Neural cell (in vitro differentiated cells): ENCODE data around the gene CIART. TPM values are rescaled to one million over a fixed set of nuclear protein-coding genes. Genes with fewer than 3 reads are reported as not detected.
"Not testable (repeated sequence)": the region's sequence is repeated elsewhere in the genome, so short reads cannot be mapped to it uniquely, and the experiment has no call there.

Experiments used
- H2AFZ ChIP-seq: fragments of 200-600, 300-800 bp; sonication (generic), shearing (Covaris generic); 2 replicates; pipeline ENCODE4 v1.6.0; 2014; ENCODE audit warnings: low read depth, mild to moderate bottlenecking, antibody characterized with exemption, low read length, moderate library complexity
- H3F3A ChIP-seq: fragments of 200-600 bp; shearing (Covaris generic); 2 replicates; pipeline ENCODE4 v1.6.1; 2016; ENCODE audit warnings: mild to moderate bottlenecking, moderate library complexity, mixed read lengths, antibody characterized with exemption, low read length; ENCODE audit not compliant: insufficient read depth, poor library complexity, severe bottlenecking
- H3K27ac ChIP-seq: fragments of 200-600, 300-800 bp; sonication (generic), shearing (Covaris generic); 2 replicates; pipeline ENCODE4 v1.5.1; 2014; ENCODE audit warnings: mild to moderate bottlenecking, low read length, moderate library complexity
- H3K27me3 ChIP-seq: fragments of 300-800, 200-600 bp; sonication (generic), shearing (Covaris generic); 2 replicates; pipeline ENCODE4 v1.6.0; 2014; ENCODE audit warnings: mild to moderate bottlenecking, low read depth, low read length, moderate library complexity; ENCODE audit not compliant: insufficient read depth
- H3K36me3 ChIP-seq: fragments of 300-800, 200-600 bp; sonication (generic), shearing (Covaris generic); 2 replicates; pipeline ENCODE4 v1.5.1; 2014; ENCODE audit warnings: mild to moderate bottlenecking, antibody characterized with exemption, low read length, moderate library complexity; ENCODE audit not compliant: insufficient read depth
- H3K4me2 ChIP-seq: fragments of 300-800, 200-600 bp; sonication (generic), shearing (Covaris generic); 2 replicates; pipeline ENCODE4 v1.6.0; 2014; ENCODE audit warnings: mild to moderate bottlenecking, low read length
- H3K4me3 ChIP-seq: fragments of 300-800, 200-600 bp; sonication (generic), shearing (Covaris generic); 2 replicates; pipeline ENCODE4 v1.5.1; 2014; ENCODE audit warnings: mild to moderate bottlenecking, low read length, moderate library complexity
- H3K79me2 ChIP-seq: fragments of 200-600 bp; shearing (Covaris generic); replicated peaks from 2 replicates; pipeline ENCODE4 v1.6.0; 2014; ENCODE audit warnings: mild to moderate bottlenecking, low read length, moderate library complexity; ENCODE audit not compliant: insufficient read depth
- H3K9ac ChIP-seq: fragments of 300-800, 200-600 bp; sonication (generic), shearing (Covaris generic); 2 replicates; pipeline ENCODE4 v1.6.1; 2016; ENCODE audit warnings: mild to moderate bottlenecking, low read length, mixed read lengths
- H3K9me2 ChIP-seq: fragments of 200-600 bp; shearing (Covaris generic); 2 replicates; pipeline ENCODE4 v1.6.1; 2016; ENCODE audit warnings: mild to moderate bottlenecking, low read length, mixed read lengths; ENCODE audit not compliant: insufficient read depth
- H3K9me3 ChIP-seq: fragments of 200-600, 300-800 bp; sonication (generic), shearing (Covaris generic); 2 replicates; pipeline ENCODE4 v1.6.1; 2016; ENCODE audit warnings: mild to moderate bottlenecking, mixed run types, low read length, moderate library complexity, mixed read lengths
- H4K20me1 ChIP-seq: fragments of 200-600 bp; shearing (Covaris generic); 2 replicates; pipeline ENCODE4 v1.6.1; 2016; ENCODE audit warnings: mild to moderate bottlenecking, mixed run types; ENCODE audit not compliant: insufficient read depth
- EP300 ChIP-seq: fragments of 450-650 bp; conservative IDR thresholded peaks from 2 replicates; pipeline ENCODE4 v1.6.1; 2014; ENCODE audit warnings: antibody characterized with exemption, mild to moderate bottlenecking, moderate library complexity; ENCODE audit not compliant: poor library complexity, severe bottlenecking
- EZH2 ChIP-seq: fragments of 200-600, 300-800 bp; shearing (Covaris generic), sonication (generic); IDR thresholded peaks from 2 replicates; pipeline ENCODE4 v1.6.1; 2014; ENCODE audit warnings: antibody characterized with exemption, low read length, borderline replicate concordance, mild to moderate bottlenecking; ENCODE audit not compliant: insufficient read depth, poor library complexity, severe bottlenecking
- MXI1 ChIP-seq: fragments of 450-650 bp; conservative IDR thresholded peaks from 2 replicates; pipeline ENCODE4 v1.6.1; 2014; ENCODE audit warnings: antibody characterized with exemption, mild to moderate bottlenecking; ENCODE audit not compliant: poor library complexity, severe bottlenecking
- POLR2AphosphoS5 ChIP-seq: IDR thresholded peaks from 2 replicates; pipeline ENCODE4 v1.6.1; 2012
- RAD21 ChIP-seq: fragments of 450-650 bp; conservative IDR thresholded peaks from 2 replicates; pipeline ENCODE4 v1.6.1; 2014; ENCODE audit warnings: antibody characterized with exemption, mild to moderate bottlenecking, moderate library complexity
- SMC3 ChIP-seq: fragments of 450-650 bp; conservative IDR thresholded peaks from 2 replicates; pipeline ENCODE4 v1.6.1; 2014; ENCODE audit warnings: antibody characterized with exemption, mild to moderate bottlenecking, moderate library complexity; ENCODE audit not compliant: poor library complexity
- TAF1 ChIP-seq: IDR thresholded peaks from 2 replicates; pipeline ENCODE4 v1.6.1; 2012; ENCODE audit warnings: low read depth
- polyA plus RNA-seq: library from polyadenylated mRNA; depleted of rRNA; stranded (reverse); fragments of >200 nt; gene quantifications from 2 replicates; pipeline ENCODE4 v1.2.3, GENCODE V29; 2014
- TF ChIP-seq, protein P1 (sequence below): IDR thresholded peaks from 2 replicates; pipeline ENCODE4 v1.6.1; 2012; ENCODE audit warnings: borderline replicate concordance
- TF ChIP-seq, protein P2 (sequence below): fragments of 450-650 bp; IDR thresholded peaks from 2 replicates; pipeline ENCODE4 v1.5.1; 2014; ENCODE audit warnings: antibody characterized with exemption, mild to moderate bottlenecking, moderate library complexity; ENCODE audit not compliant: poor library complexity, severe bottlenecking

Gene CIART
- polyA plus RNA-seq, 1 donor from 2014 or later: 7.3 TPM

DNA sequence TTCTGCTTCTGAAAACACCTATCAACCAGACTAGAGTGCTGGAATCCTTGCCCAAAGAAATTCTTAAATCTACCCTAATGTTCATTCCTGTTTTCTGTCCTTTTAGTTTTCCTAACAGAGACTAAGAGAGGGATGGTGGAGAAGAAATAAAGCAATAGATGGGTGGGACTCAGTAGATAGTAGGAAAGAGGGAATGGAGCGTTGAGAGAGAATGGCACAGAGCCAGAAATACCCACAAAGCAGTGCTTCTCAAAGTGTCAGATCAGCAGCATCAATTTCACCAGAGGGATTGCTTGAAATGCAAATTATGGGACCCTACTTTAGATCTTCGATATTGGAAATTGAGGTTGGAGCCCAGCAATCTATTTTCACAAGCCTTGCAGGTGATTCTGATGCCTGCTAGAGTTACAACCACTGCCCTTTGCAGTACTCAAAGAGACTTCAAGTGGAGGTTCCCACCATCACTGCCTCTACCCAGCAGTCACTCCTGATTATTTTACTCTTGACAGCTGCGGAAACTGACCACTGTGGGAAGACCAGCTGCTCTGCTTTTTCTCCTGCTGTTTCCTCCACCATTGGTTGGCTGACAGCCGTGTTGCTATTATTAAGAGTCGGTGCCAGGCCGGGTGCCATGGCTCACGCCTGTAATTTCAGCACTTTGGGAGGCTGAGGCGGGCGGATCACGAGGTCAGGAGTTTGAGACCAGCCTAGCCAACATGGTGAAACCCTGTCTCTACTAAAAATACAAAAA is 27.6 kb downstream of the CIART start:
- no peak overlapping the region for H2AFZ ChIP-seq
- H3K4me3 ChIP-seq: no peak overlapping the region
- no peak for TF ChIP-seq SMC3
- TF ChIP-seq RAD21: no peak
- TF ChIP-seq POLR2AphosphoS5: no peak
- TF ChIP-seq TAF1: no peak
- TF ChIP-seq EZH2: no peak
- TF ChIP-seq, protein P1, sequence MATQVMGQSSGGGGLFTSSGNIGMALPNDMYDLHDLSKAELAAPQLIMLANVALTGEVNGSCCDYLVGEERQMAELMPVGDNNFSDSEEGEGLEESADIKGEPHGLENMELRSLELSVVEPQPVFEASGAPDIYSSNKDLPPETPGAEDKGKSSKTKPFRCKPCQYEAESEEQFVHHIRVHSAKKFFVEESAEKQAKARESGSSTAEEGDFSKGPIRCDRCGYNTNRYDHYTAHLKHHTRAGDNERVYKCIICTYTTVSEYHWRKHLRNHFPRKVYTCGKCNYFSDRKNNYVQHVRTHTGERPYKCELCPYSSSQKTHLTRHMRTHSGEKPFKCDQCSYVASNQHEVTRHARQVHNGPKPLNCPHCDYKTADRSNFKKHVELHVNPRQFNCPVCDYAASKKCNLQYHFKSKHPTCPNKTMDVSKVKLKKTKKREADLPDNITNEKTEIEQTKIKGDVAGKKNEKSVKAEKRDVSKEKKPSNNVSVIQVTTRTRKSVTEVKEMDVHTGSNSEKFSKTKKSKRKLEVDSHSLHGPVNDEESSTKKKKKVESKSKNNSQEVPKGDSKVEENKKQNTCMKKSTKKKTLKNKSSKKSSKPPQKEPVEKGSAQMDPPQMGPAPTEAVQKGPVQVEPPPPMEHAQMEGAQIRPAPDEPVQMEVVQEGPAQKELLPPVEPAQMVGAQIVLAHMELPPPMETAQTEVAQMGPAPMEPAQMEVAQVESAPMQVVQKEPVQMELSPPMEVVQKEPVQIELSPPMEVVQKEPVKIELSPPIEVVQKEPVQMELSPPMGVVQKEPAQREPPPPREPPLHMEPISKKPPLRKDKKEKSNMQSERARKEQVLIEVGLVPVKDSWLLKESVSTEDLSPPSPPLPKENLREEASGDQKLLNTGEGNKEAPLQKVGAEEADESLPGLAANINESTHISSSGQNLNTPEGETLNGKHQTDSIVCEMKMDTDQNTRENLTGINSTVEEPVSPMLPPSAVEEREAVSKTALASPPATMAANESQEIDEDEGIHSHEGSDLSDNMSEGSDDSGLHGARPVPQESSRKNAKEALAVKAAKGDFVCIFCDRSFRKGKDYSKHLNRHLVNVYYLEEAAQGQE: no peak
- TF ChIP-seq, protein P2, sequence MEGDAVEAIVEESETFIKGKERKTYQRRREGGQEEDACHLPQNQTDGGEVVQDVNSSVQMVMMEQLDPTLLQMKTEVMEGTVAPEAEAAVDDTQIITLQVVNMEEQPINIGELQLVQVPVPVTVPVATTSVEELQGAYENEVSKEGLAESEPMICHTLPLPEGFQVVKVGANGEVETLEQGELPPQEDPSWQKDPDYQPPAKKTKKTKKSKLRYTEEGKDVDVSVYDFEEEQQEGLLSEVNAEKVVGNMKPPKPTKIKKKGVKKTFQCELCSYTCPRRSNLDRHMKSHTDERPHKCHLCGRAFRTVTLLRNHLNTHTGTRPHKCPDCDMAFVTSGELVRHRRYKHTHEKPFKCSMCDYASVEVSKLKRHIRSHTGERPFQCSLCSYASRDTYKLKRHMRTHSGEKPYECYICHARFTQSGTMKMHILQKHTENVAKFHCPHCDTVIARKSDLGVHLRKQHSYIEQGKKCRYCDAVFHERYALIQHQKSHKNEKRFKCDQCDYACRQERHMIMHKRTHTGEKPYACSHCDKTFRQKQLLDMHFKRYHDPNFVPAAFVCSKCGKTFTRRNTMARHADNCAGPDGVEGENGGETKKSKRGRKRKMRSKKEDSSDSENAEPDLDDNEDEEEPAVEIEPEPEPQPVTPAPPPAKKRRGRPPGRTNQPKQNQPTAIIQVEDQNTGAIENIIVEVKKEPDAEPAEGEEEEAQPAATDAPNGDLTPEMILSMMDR: no peak
- TF ChIP-seq MXI1: no peak
- TF ChIP-seq EP300: no peak
- no peaks in the 10 kb centered on the region for H3K9me2 ChIP-seq
- no peaks in the 10 kb centered on the region for H3K27me3 ChIP-seq
- H3K36me3 ChIP-seq: no peaks in the 10 kb centered on the region
- no peaks in the 10 kb centered on the region for H3K9me3 ChIP-seq
- no peaks in the 10 kb centered on the region for H3F3A ChIP-seq
- no peaks in the 10 kb centered on the region for H4K20me1 ChIP-seq
- H3K27ac ChIP-seq: no peak overlapping the region
- H3K4me2 ChIP-seq: no peak overlapping the region
- no peaks in the 10 kb centered on the region for H3K79me2 ChIP-seq
- no peak overlapping the region for H3K9ac ChIP-seq

DNA sequence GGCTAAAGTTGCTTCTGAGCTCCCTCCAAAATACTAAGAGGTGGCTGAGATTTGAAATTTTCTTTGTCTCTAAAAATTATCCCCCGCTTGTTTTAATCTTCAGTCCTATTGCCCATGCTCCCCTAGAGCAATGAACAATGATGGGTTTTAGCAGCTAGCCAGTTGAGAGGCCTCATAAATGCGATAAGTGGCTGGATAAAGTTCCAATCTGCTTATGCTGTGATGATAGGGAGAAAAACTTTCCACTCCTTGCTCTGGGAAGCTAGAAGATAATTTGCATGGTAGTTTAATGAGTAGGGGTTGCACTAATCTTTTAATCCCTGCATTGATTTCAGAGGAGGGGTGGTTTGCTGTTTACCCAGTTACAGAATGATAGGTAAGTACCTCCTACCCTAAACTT is 29.4 kb downstream of the CIART start:
- Histone ChIP-seq H3F3A (no peaks in the 10 kb centered on the region), H3K4me3 (no peak overlapping the region), H3K27me3 (no peaks in the 10 kb centered on the region), H4K20me1 (no peaks in the 10 kb centered on the region), H3K27ac (no peak overlapping the region), H2AFZ (no peak overlapping the region), H3K9ac (no peak overlapping the region), H3K4me2 (no peak overlapping the region), H3K9me3 (no peaks in the 10 kb centered on the region), H3K36me3 (no peaks in the 10 kb centered on the region), H3K79me2 (no peaks in the 10 kb centered on the region), H3K9me2 (no peaks in the 10 kb centered on the region)
- TF ChIP-seq, protein P2: no peak
- TF ChIP-seq EP300 (no peak), MXI1 (no peak), TAF1 (no peak), EZH2 (no peak), POLR2AphosphoS5 (no peak), RAD21 (no peak), SMC3 (no peak)
- TF ChIP-seq, protein P1: no peak

DNA sequence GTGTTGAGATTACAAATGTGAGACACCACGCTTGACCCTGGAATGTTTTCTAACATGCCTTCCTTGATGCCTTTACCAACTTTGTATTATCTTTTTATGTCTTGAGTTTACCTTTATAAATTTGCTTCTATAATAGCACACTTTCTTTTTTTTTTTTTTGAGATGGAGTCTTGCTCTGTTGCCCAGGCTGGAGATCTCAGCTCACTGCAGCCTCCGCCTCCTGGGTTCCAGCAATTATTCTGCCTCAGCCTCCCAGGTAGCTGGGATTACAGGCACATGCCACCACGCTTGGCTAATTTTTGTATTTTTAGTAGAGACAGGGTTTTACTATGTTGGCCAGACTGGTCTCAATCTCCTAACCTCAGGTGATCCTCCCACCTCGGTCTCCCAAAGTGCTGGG is 32.3 kb downstream of the CIART start:
- not testable (repeated sequence) for H3K9ac ChIP-seq, H4K20me1 ChIP-seq, H3K9me2 ChIP-seq, H3K4me2 ChIP-seq, H3K9me3 ChIP-seq, H3K27me3 ChIP-seq, H3K4me3 ChIP-seq, H3K36me3 ChIP-seq, H2AFZ ChIP-seq, H3K27ac ChIP-seq, H3F3A ChIP-seq, H3K79me2 ChIP-seq
